ENCODE data around the gene ATG2B. TPM values are rescaled to one million over a fixed set of nuclear protein-coding genes. Genes with fewer than 3 reads are reported as not detected.

ATG2B gene
- total and polyA plus RNA-seq, 5 donors from 2014 or later = 2.0 to 40.0 (median 2.3) TPM

DNA sequence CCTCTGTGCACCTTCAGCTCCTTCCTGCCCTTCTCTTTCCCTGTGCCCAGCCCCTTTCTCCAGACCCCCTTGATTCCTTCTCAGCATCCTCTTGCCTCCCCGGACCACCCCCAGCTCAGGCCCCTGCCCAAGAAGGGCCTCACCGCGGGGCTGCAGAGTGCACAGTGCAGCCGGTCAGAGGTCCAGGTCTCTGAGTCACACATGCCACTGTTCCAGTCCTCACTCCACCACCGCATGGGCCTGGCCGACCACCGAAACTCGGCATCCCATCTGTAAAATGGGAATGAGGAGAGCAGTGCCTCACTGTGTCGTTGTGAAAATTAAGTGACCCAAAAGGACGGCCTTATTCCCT is 93.8 kb downstream of the ATG2B start:
- H3K27me3 Mint-ChIP-seq = peaks cover 5% of the 10 kb centered on the region
- no peak for ATAC-seq (ENCODE audit: low read depth in 2 of 2)

DNA sequence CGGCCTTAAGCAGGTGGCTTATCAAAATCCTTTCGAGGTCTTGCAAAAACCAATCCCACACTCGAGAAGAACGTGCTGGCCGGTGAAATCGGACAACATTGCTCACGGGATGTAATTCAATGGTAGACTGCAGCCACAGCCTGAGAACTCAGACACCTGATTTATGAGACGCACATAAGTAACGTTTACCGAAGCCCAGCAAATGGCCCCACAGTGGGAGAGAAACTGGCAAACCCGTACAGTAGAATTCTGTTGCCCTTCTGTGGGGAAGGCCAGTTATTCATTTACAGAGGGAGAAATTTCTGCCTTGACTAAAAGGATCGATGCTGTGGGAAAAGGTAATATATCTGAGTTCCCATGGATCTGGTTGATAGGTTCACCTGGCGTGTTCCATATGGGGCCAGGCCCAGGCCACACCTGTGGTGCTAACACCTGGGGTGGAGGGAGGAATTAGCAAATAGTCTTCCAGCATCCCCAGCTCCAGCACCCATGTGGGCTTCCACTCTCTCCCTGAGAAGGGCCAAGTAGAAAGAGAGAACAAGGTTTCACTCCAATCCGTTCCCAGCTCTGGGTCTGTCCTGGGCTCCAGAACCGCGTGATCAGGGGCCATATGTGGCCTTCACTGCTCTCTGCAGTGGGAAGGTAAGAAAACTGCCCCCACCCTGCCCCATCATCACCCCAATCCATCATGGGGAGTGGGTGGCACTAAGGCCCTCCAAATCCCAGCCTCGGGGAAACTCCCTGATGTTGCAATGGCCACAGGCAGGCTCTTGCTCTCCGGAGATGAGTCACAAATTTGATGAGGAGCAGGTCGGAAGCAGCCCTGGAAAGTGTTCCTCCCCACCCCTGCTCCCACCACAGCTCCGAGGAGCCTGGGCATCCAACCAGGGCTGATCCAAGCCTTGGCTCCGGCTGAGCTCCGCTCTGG is 94.4 kb downstream of the ATG2B start:
- H3K36me3 Mint-ChIP-seq = peaks cover 3% of the 10 kb centered on the region
- no peak for ATAC-seq (ENCODE audit: low read depth in 2 of 2)
- H3K27me3 Mint-ChIP-seq = peaks cover 3% of the 10 kb centered on the region
- no peak overlapping the region for H3K27ac ChIP-seq (ENCODE audit: insufficient read depth, low read length, poor library complexity, severe bottlenecking)
- no peaks in the 10 kb centered on the region for H3K4me1 ChIP-seq (ENCODE audit: control insufficient read depth, insufficient read depth, low read length, poor library complexity, severe bottlenecking)
- no peaks in the 10 kb centered on the region for H3K36me3 ChIP-seq (ENCODE audit: control insufficient read depth, insufficient read depth, low read length)
- no peak for DNase-seq
- H3K27me3 ChIP-seq (ENCODE audit: control insufficient read depth, insufficient read depth, low read length) = no peaks in the 10 kb centered on the region
- no peaks in the 10 kb centered on the region for H3K4me1 Mint-ChIP-seq
- no peaks in the 10 kb centered on the region for H3K9me3 ChIP-seq (ENCODE audit: control insufficient read depth in 2 of 2, low read length in 2 of 2)
- H3K27ac Mint-ChIP-seq = no peak overlapping the region
- H3K4me3 Mint-ChIP-seq = no peak overlapping the region
- peaks cover 0 to 6% (median 0%) of the 10 kb centered on the region in 7 donors for H3K9me3 Mint-ChIP-seq
- H3K4me3 ChIP-seq (ENCODE audit: low read depth, low read length) = no peak overlapping the region

More for the DNA sequence above, 93.8 kb downstream of the ATG2B start:
- H3K36me3 ChIP-seq (ENCODE audit: control insufficient read depth, insufficient read depth, low read length) = no peaks in the 10 kb centered on the region
- no peak overlapping the region for H3K27ac ChIP-seq (ENCODE audit: insufficient read depth, low read length, poor library complexity, severe bottlenecking)
- H3K9me3 Mint-ChIP-seq = peaks cover 0 to 8% (median 2%) of the 10 kb centered on the region in 7 donors
- no peak overlapping the region for H3K27ac Mint-ChIP-seq
- DNase-seq = no peak
- no peaks in the 10 kb centered on the region for H3K27me3 ChIP-seq (ENCODE audit: control insufficient read depth, insufficient read depth, low read length)
- peaks cover 3% of the 10 kb centered on the region for H3K36me3 Mint-ChIP-seq
- no peaks in the 10 kb centered on the region for H3K4me1 Mint-ChIP-seq
- H3K4me3 ChIP-seq (ENCODE audit: low read depth, low read length) = no peak overlapping the region
- no peaks in the 10 kb centered on the region for H3K4me1 ChIP-seq (ENCODE audit: control insufficient read depth, insufficient read depth, low read length, poor library complexity, severe bottlenecking)
- H3K9me3 ChIP-seq (ENCODE audit: control insufficient read depth in 2 of 2, low read length in 2 of 2) = no peaks in the 10 kb centered on the region
- no peak overlapping the region for H3K4me3 Mint-ChIP-seq

DNA sequence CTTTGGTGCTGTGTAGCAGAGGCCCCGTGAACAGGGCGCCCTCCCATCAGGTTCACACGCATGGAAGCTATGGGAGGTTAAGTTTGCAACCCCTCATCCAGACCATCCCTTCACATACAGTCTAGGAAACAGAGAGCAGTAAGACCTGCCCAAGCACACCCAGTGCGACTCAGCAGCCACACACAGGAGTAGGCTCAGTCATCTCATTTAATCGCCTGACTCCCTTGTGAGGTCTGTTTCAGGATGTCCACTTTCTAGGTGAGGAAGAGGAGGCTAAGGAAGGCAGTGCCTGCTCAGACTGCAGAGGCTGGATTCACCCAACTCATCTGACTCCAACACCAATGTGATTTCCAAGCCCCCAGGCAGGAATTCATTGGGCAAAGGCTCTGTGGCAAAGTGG is 95.2 kb downstream of the ATG2B start:
- Mint-ChIP-seq H3K4me1 (no peaks in the 10 kb centered on the region), H3K27ac (no peak overlapping the region), H3K4me3 (no peak overlapping the region), H3K9me3 (peaks cover 0 to 6% (median 0%) of the 10 kb centered on the region in 7 donors), H3K27me3 (no peaks in the 10 kb centered on the region), H3K36me3 (no peaks in the 10 kb centered on the region)
- Histone ChIP-seq H3K36me3 (ENCODE audit: control insufficient read depth, insufficient read depth, low read length) (no peaks in the 10 kb centered on the region), H3K4me3 (ENCODE audit: low read depth, low read length) (no peak overlapping the region), H3K27me3 (ENCODE audit: control insufficient read depth, insufficient read depth, low read length) (no peaks in the 10 kb centered on the region), H3K9me3 (ENCODE audit: control insufficient read depth in 2 of 2, low read length in 2 of 2) (no peaks in the 10 kb centered on the region), H3K27ac (ENCODE audit: insufficient read depth, low read length, poor library complexity, severe bottlenecking) (no peak overlapping the region), H3K4me1 (ENCODE audit: control insufficient read depth, insufficient read depth, low read length, poor library complexity, severe bottlenecking) (no peaks in the 10 kb centered on the region)
- DNase-seq = no peak
- no peak for ATAC-seq (ENCODE audit: low read depth in 2 of 2)

DNA sequence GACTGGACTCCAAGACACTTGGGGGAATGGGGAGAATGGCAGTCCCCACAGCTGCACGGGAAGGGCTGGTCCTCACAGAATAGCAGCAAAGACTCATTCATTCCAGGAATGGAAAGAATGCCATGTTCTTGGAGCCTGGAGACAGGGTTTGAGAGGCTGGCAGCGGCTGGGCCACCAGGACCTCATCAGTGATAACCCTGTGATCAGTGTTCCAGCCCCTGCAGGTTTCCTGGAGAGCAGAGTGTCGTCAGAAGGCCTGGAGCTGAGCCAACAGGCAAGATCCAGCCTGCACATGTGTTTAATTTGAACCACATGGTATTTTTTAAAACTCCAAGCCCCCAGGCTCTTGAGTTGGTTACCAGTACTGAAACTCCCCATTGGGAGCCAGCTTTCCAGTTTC is 95.8 kb downstream of the ATG2B start:
- H3K9me3 ChIP-seq (ENCODE audit: control insufficient read depth in 2 of 2, low read length in 2 of 2) = no peaks in the 10 kb centered on the region
- DNase-seq = no peak
- no peaks in the 10 kb centered on the region for H3K27me3 ChIP-seq (ENCODE audit: control insufficient read depth, insufficient read depth, low read length)
- no peak overlapping the region for H3K27ac ChIP-seq (ENCODE audit: insufficient read depth, low read length, poor library complexity, severe bottlenecking)
- H3K4me1 Mint-ChIP-seq = no peaks in the 10 kb centered on the region
- peaks cover 0 to 6% (median 0%) of the 10 kb centered on the region in 7 donors for H3K9me3 Mint-ChIP-seq
- H3K27me3 Mint-ChIP-seq = no peaks in the 10 kb centered on the region
- no peaks in the 10 kb centered on the region for H3K4me1 ChIP-seq (ENCODE audit: control insufficient read depth, insufficient read depth, low read length, poor library complexity, severe bottlenecking)
- H3K36me3 ChIP-seq (ENCODE audit: control insufficient read depth, insufficient read depth, low read length) = no peaks in the 10 kb centered on the region
- no peak overlapping the region for H3K4me3 ChIP-seq (ENCODE audit: low read depth, low read length)
- ATAC-seq (ENCODE audit: low read depth in 2 of 2) = no peak
- no peak overlapping the region for H3K27ac Mint-ChIP-seq
- no peak overlapping the region for H3K4me3 Mint-ChIP-seq
- no peaks in the 10 kb centered on the region for H3K36me3 Mint-ChIP-seq

DNA sequence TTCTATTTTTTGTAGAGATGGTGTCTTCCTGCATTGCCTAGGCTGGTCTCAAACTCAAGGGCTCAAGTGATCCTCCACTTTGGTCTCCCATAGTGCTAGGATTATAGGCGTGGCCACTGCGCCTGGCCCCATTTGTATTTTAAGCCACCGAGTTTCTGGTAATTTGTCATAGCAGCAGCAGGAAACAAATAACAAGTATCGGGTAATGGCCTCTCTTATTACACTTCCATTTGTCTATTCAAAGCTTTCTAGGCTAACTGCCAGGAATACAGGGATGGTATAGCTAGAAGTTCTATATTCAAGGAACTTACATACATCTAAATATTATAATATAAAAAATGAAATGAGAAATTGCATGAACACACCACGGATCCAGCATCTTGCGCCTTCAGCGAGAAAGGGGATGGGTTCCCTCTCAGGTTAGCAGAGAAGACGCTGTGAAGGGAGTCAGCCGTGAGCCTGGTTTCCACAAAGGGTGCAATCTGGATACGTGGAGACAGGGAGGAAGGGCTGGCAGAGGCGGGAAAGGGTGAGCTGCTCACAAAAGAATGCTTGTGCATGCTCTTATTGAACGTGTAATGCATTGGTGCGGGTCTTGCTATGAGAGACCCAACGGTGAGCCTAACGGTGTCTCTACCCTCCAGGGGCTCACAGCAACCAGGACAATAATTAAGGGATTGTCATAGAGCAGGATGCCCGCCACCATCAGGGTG is 97.6 kb downstream of the ATG2B start:
- Histone ChIP-seq H3K4me1 (ENCODE audit: control insufficient read depth, insufficient read depth, low read length, poor library complexity, severe bottlenecking) (no peaks in the 10 kb centered on the region), H3K27me3 (ENCODE audit: control insufficient read depth, insufficient read depth, low read length) (peaks cover 3% of the 10 kb centered on the region), H3K36me3 (ENCODE audit: control insufficient read depth, insufficient read depth, low read length) (no peaks in the 10 kb centered on the region), H3K9me3 (ENCODE audit: control insufficient read depth in 2 of 2, low read length in 2 of 2) (no peaks in the 10 kb centered on the region), H3K27ac (ENCODE audit: insufficient read depth, low read length, poor library complexity, severe bottlenecking) (no peak overlapping the region), H3K4me3 (ENCODE audit: low read depth, low read length) (no peak overlapping the region)
- no peak overlapping the region for H3K4me3 Mint-ChIP-seq
- no peaks in the 10 kb centered on the region for H3K36me3 Mint-ChIP-seq
- H3K27me3 Mint-ChIP-seq = peaks cover 4% of the 10 kb centered on the region
- no peak for ATAC-seq (ENCODE audit: low read depth in 2 of 2)
- no peak overlapping the region for H3K27ac Mint-ChIP-seq
- peaks cover 0 to 4% (median 0%) of the 10 kb centered on the region in 7 donors for H3K9me3 Mint-ChIP-seq
- no peak for DNase-seq
- H3K4me1 Mint-ChIP-seq = no peaks in the 10 kb centered on the region

DNA sequence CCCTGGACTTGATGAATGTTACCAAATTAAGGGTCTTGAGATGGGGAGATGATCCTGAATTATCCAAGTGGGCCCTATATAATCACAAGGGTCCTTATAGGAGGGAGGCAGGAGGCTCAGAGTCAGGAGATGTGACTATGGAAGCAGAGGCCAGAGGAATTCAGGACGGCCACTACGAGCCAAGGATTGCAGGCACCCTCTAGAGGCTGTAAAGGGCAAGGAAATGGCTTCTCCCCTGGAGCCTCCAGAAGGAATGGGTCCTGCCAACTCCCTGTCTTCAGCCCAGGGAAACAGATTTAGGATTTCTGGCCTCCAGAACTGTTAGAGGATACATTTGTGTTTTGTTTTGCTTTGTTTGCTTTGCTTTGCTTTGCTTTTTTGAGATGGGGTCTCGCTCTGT is 98.3 kb downstream of the ATG2B start:
- no peak for ATAC-seq (ENCODE audit: low read depth in 2 of 2)
- H3K27ac Mint-ChIP-seq = no peak overlapping the region
- H3K4me3 Mint-ChIP-seq = no peak overlapping the region
- peaks cover 0 to 4% (median 0%) of the 10 kb centered on the region in 7 donors for H3K9me3 Mint-ChIP-seq
- no peak overlapping the region for H3K27ac ChIP-seq (ENCODE audit: insufficient read depth, low read length, poor library complexity, severe bottlenecking)
- H3K4me1 Mint-ChIP-seq = no peaks in the 10 kb centered on the region
- H3K36me3 Mint-ChIP-seq = no peaks in the 10 kb centered on the region
- peaks cover 10% of the 10 kb centered on the region for H3K27me3 Mint-ChIP-seq
- no peaks in the 10 kb centered on the region for H3K4me1 ChIP-seq (ENCODE audit: control insufficient read depth, insufficient read depth, low read length, poor library complexity, severe bottlenecking)
- peaks cover 3% of the 10 kb centered on the region for H3K27me3 ChIP-seq (ENCODE audit: control insufficient read depth, insufficient read depth, low read length)
- no peak for DNase-seq
- no peaks in the 10 kb centered on the region for H3K9me3 ChIP-seq (ENCODE audit: control insufficient read depth in 2 of 2, low read length in 2 of 2)
- H3K36me3 ChIP-seq (ENCODE audit: control insufficient read depth, insufficient read depth, low read length) = no peaks in the 10 kb centered on the region
- H3K4me3 ChIP-seq (ENCODE audit: low read depth, low read length) = no peak overlapping the region

DNA sequence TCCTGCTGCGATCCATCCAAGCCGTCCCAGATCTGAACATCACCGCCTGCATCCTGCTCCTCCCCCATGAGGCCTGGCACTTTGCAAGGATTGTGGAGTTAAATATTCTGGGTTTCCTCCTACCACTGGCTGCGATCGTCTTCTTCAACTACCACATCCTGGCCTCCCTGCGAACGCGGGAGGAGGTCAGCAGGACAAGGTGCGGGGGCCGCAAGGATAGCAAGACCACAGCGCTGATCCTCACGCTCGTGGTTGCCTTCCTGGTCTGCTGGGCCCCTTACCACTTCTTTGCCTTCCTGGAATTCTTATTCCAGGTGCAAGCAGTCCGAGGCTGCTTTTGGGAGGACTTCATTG is 99.0 kb downstream of the ATG2B start:
- no peaks in the 10 kb centered on the region for H3K36me3 ChIP-seq (ENCODE audit: control insufficient read depth, insufficient read depth, low read length)
- no peak overlapping the region for H3K27ac Mint-ChIP-seq
- ATAC-seq (ENCODE audit: low read depth in 2 of 2) = no peak

More for the DNA sequence above, 99.0 kb downstream of the ATG2B start:
- Mint-ChIP-seq H3K9me3 (peaks cover 0 to 4% (median 0%) of the 10 kb centered on the region in 7 donors), H3K4me3 (no peak overlapping the region), H3K4me1 (no peaks in the 10 kb centered on the region), H3K27me3 (peaks cover 10% of the 10 kb centered on the region), H3K36me3 (no peaks in the 10 kb centered on the region)
- Histone ChIP-seq H3K27ac (ENCODE audit: insufficient read depth, low read length, poor library complexity, severe bottlenecking) (no peak overlapping the region), H3K9me3 (ENCODE audit: control insufficient read depth in 2 of 2, low read length in 2 of 2) (no peaks in the 10 kb centered on the region), H3K4me3 (ENCODE audit: low read depth, low read length) (no peak overlapping the region), H3K27me3 (ENCODE audit: control insufficient read depth, insufficient read depth, low read length) (peaks cover 9% of the 10 kb centered on the region), H3K4me1 (ENCODE audit: control insufficient read depth, insufficient read depth, low read length, poor library complexity, severe bottlenecking) (no peaks in the 10 kb centered on the region)
- no peak for DNase-seq
